Measurements from ENCODE around the gene ADM2. TPM values are rescaled to one million over a fixed set of nuclear protein-coding genes. Genes with fewer than 3 reads are reported as not detected.

The ADM2 gene
- total and polyA plus RNA-seq, 2 of the 13 experiments (the other 11 are each of a cell fraction or from before 2014, with no cell fraction given) = 1.2 to 3.0 TPM

GRCh38 chr22:50529897-50530579, 48.7 kb downstream of the ADM2 start, which contains the start of gene TYMP (continued):
- TF ChIP-seq ZNF749 (CRISPR knock-in tag; IDR thresholded peaks at IDR 0.05; ENCODE audit: borderline replicate concordance) = peak; percentile 80; the same call in 1 of the 2 replicates
- TF ChIP-seq, protein P1, sequence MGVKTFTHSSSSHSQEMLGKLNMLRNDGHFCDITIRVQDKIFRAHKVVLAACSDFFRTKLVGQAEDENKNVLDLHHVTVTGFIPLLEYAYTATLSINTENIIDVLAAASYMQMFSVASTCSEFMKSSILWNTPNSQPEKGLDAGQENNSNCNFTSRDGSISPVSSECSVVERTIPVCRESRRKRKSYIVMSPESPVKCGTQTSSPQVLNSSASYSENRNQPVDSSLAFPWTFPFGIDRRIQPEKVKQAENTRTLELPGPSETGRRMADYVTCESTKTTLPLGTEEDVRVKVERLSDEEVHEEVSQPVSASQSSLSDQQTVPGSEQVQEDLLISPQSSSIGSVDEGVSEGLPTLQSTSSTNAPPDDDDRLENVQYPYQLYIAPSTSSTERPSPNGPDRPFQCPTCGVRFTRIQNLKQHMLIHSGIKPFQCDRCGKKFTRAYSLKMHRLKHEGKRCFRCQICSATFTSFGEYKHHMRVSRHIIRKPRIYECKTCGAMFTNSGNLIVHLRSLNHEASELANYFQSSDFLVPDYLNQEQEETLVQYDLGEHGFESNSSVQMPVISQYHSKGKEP (CRISPR knock-in tag; IDR thresholded peaks at IDR 0.05) = no peak
- TF ChIP-seq ZNF230 (CRISPR knock-in tag; IDR thresholded peaks at IDR 0.05) = no peak
- peak; percentile 64; the same call in 1 of the 2 replicates for TF ChIP-seq ONECUT2 (CRISPR knock-in tag; IDR thresholded peaks at IDR 0.05)
- no peak; the same call in 1 of the 2 replicates for TF ChIP-seq SP5 (CRISPR knock-in tag; IDR thresholded peaks at IDR 0.05; ENCODE audit: borderline replicate concordance, low read depth)
- 0 out of 2 replicates have a peak, but pooled peaks have one; percentile 28 for TF ChIP-seq MAF1 (CRISPR knock-in tag; IDR thresholded peaks at IDR 0.05; ENCODE audit: borderline replicate concordance)
- peak; percentile 19; the same call in 1 of the 2 replicates for TF ChIP-seq CREB3 (CRISPR knock-in tag; IDR thresholded peaks at IDR 0.05)
- TF ChIP-seq HMG20A (CRISPR knock-in tag; IDR thresholded peaks at IDR 0.05; ENCODE audit: borderline replicate concordance) = no peak
- no peak for TF ChIP-seq ZNF260 (CRISPR knock-in tag; IDR thresholded peaks at IDR 0.05; ENCODE audit: borderline replicate concordance, low read depth)
- TF ChIP-seq POLR2G (IDR thresholded peaks at IDR 0.05; ENCODE audit: low read depth, low read length) = peak; percentile 72
- peak; percentile 21; the same call in 1 of the 2 replicates for TF ChIP-seq FOXK1 (CRISPR knock-in tag; IDR thresholded peaks at IDR 0.05; ENCODE audit: borderline replicate concordance, low read depth)
- peak; percentile 84; the same call in 1 of the 2 replicates for TF ChIP-seq UBTF (CRISPR knock-in tag; IDR thresholded peaks at IDR 0.05)
- TF ChIP-seq MATR3 (CRISPR knock-in tag; IDR thresholded peaks at IDR 0.05) = no peak
- TF ChIP-seq ZGPAT (CRISPR knock-in tag; IDR thresholded peaks at IDR 0.05) = peak; percentile 37; the same call in 1 of the 2 replicates
- TF ChIP-seq TARDBP (CRISPR knock-in tag; IDR thresholded peaks at IDR 0.05) = peak; percentile 15; the same call in 1 of the 2 replicates
- no peak for TF ChIP-seq ELF4 (CRISPR knock-in tag; IDR thresholded peaks at IDR 0.05; ENCODE audit: borderline replicate concordance)
- TF ChIP-seq TFAP4 (IDR thresholded peaks at IDR 0.05; ENCODE audit: borderline replicate concordance, low read depth) = no peak
- no peak for TF ChIP-seq ZNF747 (CRISPR knock-in tag; IDR thresholded peaks at IDR 0.05; ENCODE audit: borderline replicate concordance)
- no peak for TF ChIP-seq SNAPC5 (CRISPR knock-in tag; IDR thresholded peaks at IDR 0.05; ENCODE audit: borderline replicate concordance)
- TF ChIP-seq ZNF3 (CRISPR knock-in tag; IDR thresholded peaks at IDR 0.05) = no peak
- no peak for TF ChIP-seq ZNF850 (CRISPR knock-in tag; conservative IDR thresholded peaks at IDR 0.05)
- TF ChIP-seq SPEN (CRISPR knock-in tag; IDR thresholded peaks at IDR 0.05; ENCODE audit: low read depth) = 0 out of 2 replicates have a peak, but pooled peaks have one; percentile 73

Measured in HepG2 (cell line).